ENCODE measurements around the gene CFAP107. TPM values are rescaled to one million over a fixed set of nuclear protein-coding genes. Genes with fewer than 3 reads are reported as not detected.

Gene CFAP107
- total and polyA plus RNA-seq, 2 of the 13 experiments (the other 11 are each of a cell fraction or from before 2014, with no cell fraction given) = not detected

- TF ChIP-seq ZUFSP (CRISPR knock-in tag; IDR thresholded peaks at IDR 0.05; ENCODE audit: borderline replicate concordance) = no peak
- no peak for TF ChIP-seq HNRNPUL1 (IDR thresholded peaks at IDR 0.05; ENCODE audit: low read depth, low read length)
Observed at GRCh38 chr1:12761781-12762180, 15.8 kb downstream of the CFAP107 start (continued).

DNA sequence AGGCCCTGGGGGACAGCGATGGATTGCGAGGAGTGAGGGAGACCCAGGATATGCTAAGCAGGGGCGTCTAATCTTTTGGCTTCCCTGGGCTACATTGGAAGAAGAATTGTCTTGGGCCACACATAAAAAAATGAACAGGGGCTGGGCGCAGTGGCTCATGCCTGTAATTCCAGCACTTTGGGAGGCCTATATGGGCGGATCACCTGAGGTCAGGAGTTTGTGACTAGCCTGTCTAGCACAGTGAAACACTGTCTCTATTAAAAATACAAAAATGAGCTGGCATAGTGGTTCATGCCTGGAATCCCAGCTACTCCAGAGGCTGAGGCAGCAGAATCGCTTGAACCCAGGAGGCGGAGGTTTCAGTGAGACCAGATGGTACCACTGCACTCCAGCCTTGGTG, 16.8 kb downstream of the CFAP107 start:
- in situ Hi-C loops (cut with HindIII; ENCODE audit: extremely low pct_ligation_motif_present, low pct_unique_long_range_greater_than_20kb) = no loop called here
- POLR2A ChIA-PET = no interaction called here

More for the DNA sequence above, 16.8 kb downstream of the CFAP107 start:
- Histone ChIP-seq H3K27me3 (ENCODE audit: control insufficient read depth in 1 of 2, insufficient read depth in 2 of 2, low read length in 2 of 2) (peaks cover 0 to 23% of the 10 kb centered on the region in 2 experiments; a peak in 3 of 5 replicates), H3K9me3 (ENCODE audit: low read length) (no peaks in the 10 kb centered on the region), H4K20me1 (ENCODE audit: insufficient read depth, low read length) (no peaks in the 10 kb centered on the region), H3K4me2 (ENCODE audit: low read depth, low read length) (no peak overlapping the region), H3K4me1 (ENCODE audit: insufficient read depth, low read length) (no peaks in the 10 kb centered on the region), H3K9ac (ENCODE audit: insufficient read depth, low read depth, low read length) (no peak overlapping the region), H3K36me3 (replicated peaks in 1 of 2; ENCODE audit: control insufficient read depth in 1 of 2, insufficient read depth in 2 of 2, low read length in 2 of 2) (no peaks in the 10 kb centered on the region), H3K27ac (ENCODE audit: extremely low read length, insufficient read depth, low read length) (no peak overlapping the region), H3K79me2 (ENCODE audit: insufficient read depth, low read length) (no peaks in the 10 kb centered on the region), H2AFZ (ENCODE audit: low read length) (no peak overlapping the region), H3K4me3 (replicated peaks in 1 of 3; ENCODE audit: insufficient read depth in 1 of 3, low read depth in 2 of 3, low read length in 3 of 3) (no peak overlapping the region)
- BruUV-seq (replicated peaks) = no TSS peak
- CTCF ChIA-PET (ENCODE audit: low intra/inter-chr PET ratio, low total read pairs) = no interaction called here
- no peak for ATAC-seq
- intact Hi-C loops (cut with micrococcal nuclease; ENCODE audit: unreplicated experiment) = no loop called here
- WGBS (ENCODE audit: low lambda C conversion rate) = 10% methylated on average over 7 of the region's 7 CpGs
- DNase-seq (ENCODE audit: low spot score) = no peak
- no peak for FAIRE-seq
- no peak for TF ChIP-seq ATM (IDR thresholded peaks at IDR 0.05; ENCODE audit: borderline replicate concordance)
- TF ChIP-seq ZNF878 (CRISPR knock-in tag; IDR thresholded peaks at IDR 0.05) = no peak
- no peak for TF ChIP-seq KIAA2018 (CRISPR knock-in tag; IDR thresholded peaks at IDR 0.05; ENCODE audit: borderline replicate concordance)
- no peak for TF ChIP-seq ZNF570 (CRISPR knock-in tag; IDR thresholded peaks at IDR 0.05; ENCODE audit: borderline replicate concordance)
- no peak for TF ChIP-seq PAXIP1 (CRISPR knock-in tag; conservative IDR thresholded peaks at IDR 0.05)
- no peak for TF ChIP-seq PHF20 (CRISPR knock-in tag; IDR thresholded peaks at IDR 0.05)
